Left lung (tissue), 10 donors: Measurements from ENCODE around the gene HBEGF. TPM values are rescaled to one million over a fixed set of nuclear protein-coding genes. Genes with fewer than 3 reads are reported as not detected.
A peak's percentile ranks its signal among the peaks of the same experiment; 100 is the strongest.

Experiments
- ATAC-seq: fragments of 200-7000 bp; cut with Tn5 transposase; one replicate; pipeline ENCODE4 v1.9.1; 2020; ENCODE audit warnings: moderate library complexity
- DNase-seq, 4 donors: peaks; one replicate each; pipeline ENCODE4 v3.0.0-alpha.2; 2013 to 2020
- H3K27ac ChIP-seq, 2 donors: fragments of 200-600 bp; sonication (generic) in 1 of 2; one replicate each; pipeline versions ENCODE4 v1.5.0 to v1.8.0; 2020 to 2021
- H3K27me3 ChIP-seq, 2 donors: fragments of 200-600 bp; sonication (generic) in 1 of 2; one replicate each; pipeline versions ENCODE4 v1.5.0 to v1.8.0; 2020 to 2021
- H3K36me3 ChIP-seq, 2 donors: fragments of 200-600 bp; sonication (generic) in 1 of 2; one replicate each; pipeline versions ENCODE4 v1.5.0 to v1.8.0; 2020 to 2021
- H3K4me1 ChIP-seq, 2 donors: fragments of 200-600 bp; one replicate each; pipeline ENCODE4 v1.8.0; 2021
- H3K4me3 ChIP-seq, 2 donors: fragments of 200-600 bp; sonication (generic) in 1 of 2; one replicate each; pipeline versions ENCODE4 v1.5.0 to v1.8.0; 2020 to 2021; ENCODE audit warnings: mild to moderate bottlenecking in 1 of 2
- H3K9me3 ChIP-seq, 2 donors: fragments of 200-600 bp; sonication (generic) in 1 of 2; one replicate each; pipeline versions ENCODE4 v1.5.0 to v1.8.0; 2020 to 2021
- CTCF ChIP-seq, 2 donors: fragments of 200-600 bp; sonication (generic) in 1 of 2; IDR thresholded peaks; one replicate each; pipeline versions ENCODE4 v1.5.0 to v1.8.0; 2021; ENCODE audit warnings: antibody characterized with exemption in 2 of 2
- intact Hi-C, 2 donors: fragments of 100-400 bp; cut with DNase I; formaldehyde crosslinking; loops; one replicate each; pipeline versions ENCODE4 v1.11.2 to v1.14.2; 2022
- polyA plus RNA-seq, 6 donors: library from polyadenylated mRNA; unstranded; fragments of 120-200 nt; gene quantifications; one replicate each; pipeline ENCODE4 v1.2.1, GENCODE V29; 2013; ENCODE audit not compliant: insufficient read length in 6 of 6
- total RNA-seq, 2 donors: library from RNA; stranded (reverse); fragmentation: NEBNext Ultra II Directional; extraction: Animal tissue kit (Norgen Biotek cat#: 25700); gene quantifications; one replicate each; pipeline ENCODE4 v1.2.1, GENCODE V29; 2021
- donor health status: DM: no; HTN: yes; CAD: no.
- donor health status: DM: no; HTN: no; CAD: no.

Gene HBEGF
- total and polyA plus RNA-seq, 8 donors = 5.4 to 33.8 (median 9.7) TPM

GRCh38 chr5:140357726-140358093 lies 11.3 kb upstream of the HBEGF start:
- Histone ChIP-seq H3K4me1 (peaks cover 5 to 13% of the 10 kb centered on the region in 2 donors), H3K27ac (no peak overlapping the region), H3K4me3 (no peak overlapping the region), H3K36me3 (no peaks in the 10 kb centered on the region), H3K9me3 (no peaks in the 10 kb centered on the region), H3K27me3 (no peaks in the 10 kb centered on the region)
- DNase-seq = peak; percentile 64 to 92 (median 84)
- TF ChIP-seq CTCF (IDR thresholded peaks at IDR 0.05) = peak; percentile 85 to 86
- ATAC-seq = peak; percentile 98
- intact Hi-C loops = no loop called here

- H3K9me3 ChIP-seq = no peaks in the 10 kb centered on the region
- ATAC-seq (peak; percentile 3), DNase-seq (peak in 1 of 4 donors; percentile 21)
- TF ChIP-seq CTCF (IDR thresholded peaks at IDR 0.05) = no peak
- intact Hi-C loops = no loop called here
- H3K4me3 ChIP-seq = no peak overlapping the region
- H3K27me3 ChIP-seq = no peaks in the 10 kb centered on the region
- no peak overlapping the region for H3K27ac ChIP-seq
- H3K36me3 ChIP-seq = no peaks in the 10 kb centered on the region
- peaks cover 5 to 13% of the 10 kb centered on the region in 2 donors for H3K4me1 ChIP-seq
Measured at GRCh38 chr5:140356853-140357725, 10.7 kb upstream of the HBEGF start.

- Histone ChIP-seq H3K4me3 (no peak overlapping the region), H3K27ac (no peak overlapping the region), H3K36me3 (no peaks in the 10 kb centered on the region), H3K27me3 (no peaks in the 10 kb centered on the region), H3K4me1 (peaks cover 5 to 18% of the 10 kb centered on the region in 2 donors), H3K9me3 (no peaks in the 10 kb centered on the region)
- no peak for TF ChIP-seq CTCF (IDR thresholded peaks at IDR 0.05)
- ATAC-seq = no peak
- peak in 1 of 4 donors; percentile 5 for DNase-seq
- intact Hi-C loops = no loop called here
Measured at GRCh38 chr5:140355546-140355945, 9.1 kb upstream of the HBEGF start.

GRCh38 chr5:140351609-140352334 lies 5.4 kb upstream of the HBEGF start:
- DNase-seq (peak in 2 of 4 donors; percentile 54 to 79), ATAC-seq (peak; percentile 76)
- Histone ChIP-seq H3K27me3 (no peaks in the 10 kb centered on the region), H3K9me3 (no peaks in the 10 kb centered on the region), H3K27ac (no peak overlapping the region), H3K4me3 (no peak overlapping the region), H3K4me1 (peaks cover 0 to 11% of the 10 kb centered on the region in 2 donors), H3K36me3 (no peaks in the 10 kb centered on the region)
- TF ChIP-seq CTCF (IDR thresholded peaks at IDR 0.05) = peak; percentile 77 to 98
- intact Hi-C loops = loop anchor here in 1 of 2 donors (5.0 kb wide), 1 partner anchor 109 kb away; no protein-coding TSS in a partner anchor

GRCh38 chr5:140349244-140349643 lies 2.8 kb upstream of the HBEGF start:
- no peaks in the 10 kb centered on the region for H3K9me3 ChIP-seq

More at GRCh38 chr5:140349244-140349643, 2.8 kb upstream of the HBEGF start:
- TF ChIP-seq CTCF (IDR thresholded peaks at IDR 0.05) = no peak
- no peaks in the 10 kb centered on the region for H3K36me3 ChIP-seq
- intact Hi-C loops = loop anchor here (5.0 to 10.0 kb wide), 2 partner anchors 97 to 104 kb away; no protein-coding TSS in a partner anchor
- peaks cover 9 to 32% of the 10 kb centered on the region in 2 donors for H3K4me1 ChIP-seq
- ATAC-seq (no peak), DNase-seq (peak in 1 of 4 donors; percentile 48)
- no peaks in the 10 kb centered on the region for H3K27me3 ChIP-seq
- no peak overlapping the region for H3K27ac ChIP-seq
- H3K4me3 ChIP-seq = no peak overlapping the region
